Measurements from ENCODE around the gene EPDR1.

Gene EPDR1

GRCh38 chr7:37920305-37920848 lies at the start of gene EPDR1:
TSS of gene EPDR1 (plus strand) at chr7:37920640. CDS start at chr7:37920940, 300 bp downstream.
- no peak for DNase-seq

- no peak for DNase-seq
These were observed 38.4 kb upstream of the EPDR1 start for GRCh38 chr7:37882086-37882485.

GRCh38 chr7:37893359-37893758 lies 27.1 kb upstream of the EPDR1 start:
- DNase-seq, result no peak

GRCh38 chr7:37894671-37895070 lies 25.8 kb upstream of the EPDR1 start:
- DNase-seq, result no peak

- no peak for DNase-seq
These were observed 20.7 kb upstream of the EPDR1 start for GRCh38 chr7:37899712-37900247.

- no peak for DNase-seq
These were observed 19.1 kb upstream of the EPDR1 start for GRCh38 chr7:37901236-37901827.

GRCh38 chr7:37901890-37902524 lies 18.4 kb upstream of the EPDR1 start:
- DNase-seq, result no peak

- no peak for DNase-seq
These were observed 12.1 kb upstream of the EPDR1 start for GRCh38 chr7:37908221-37908788.

- DNase-seq, result no peak
These were observed 7.7 kb upstream of the EPDR1 start for GRCh38 chr7:37912756-37913155.

GRCh38 chr7:37915438-37915837 lies 5.0 kb upstream of the EPDR1 start:
- no peak for DNase-seq

- DNase-seq, result no peak
These were observed 4.3 kb upstream of the EPDR1 start for GRCh38 chr7:37916017-37916672.

- DNase-seq, result no peak
These were observed 3.5 kb upstream of the EPDR1 start, which contains the start of gene SFRP4 for GRCh38 chr7:37916673-37917660. TSS of gene SFRP4 (minus strand) at chr7:37916817. CDS start at chr7:37916537, 280 bp downstream.

GRCh38 chr7:37918526-37918925 lies 1.9 kb upstream of the EPDR1 start:
- DNase-seq, result no peak

GRCh38 chr7:37920849-37921805 lies 687 bp downstream of the EPDR1 start:
- no peak for DNase-seq

- no peak for DNase-seq
These were observed 1.4 kb downstream of the EPDR1 start for GRCh38 chr7:37921876-37922275.

- no peak for DNase-seq
These were observed 3.6 kb downstream of the EPDR1 start for GRCh38 chr7:37923996-37924395.

GRCh38 chr7:37924491-37925041 lies 4.1 kb downstream of the EPDR1 start:
- no peak for DNase-seq

- no peak for DNase-seq
These were observed 5.2 kb downstream of the EPDR1 start for GRCh38 chr7:37925620-37926019.

- no peak for DNase-seq
These were observed 7.5 kb downstream of the EPDR1 start for GRCh38 chr7:37927773-37928444.

GRCh38 chr7:37928878-37929277 lies 8.4 kb downstream of the EPDR1 start:
- no peak for DNase-seq
